ENCODE measurements around the gene PTPRB.

Gene PTPRB

DNA sequence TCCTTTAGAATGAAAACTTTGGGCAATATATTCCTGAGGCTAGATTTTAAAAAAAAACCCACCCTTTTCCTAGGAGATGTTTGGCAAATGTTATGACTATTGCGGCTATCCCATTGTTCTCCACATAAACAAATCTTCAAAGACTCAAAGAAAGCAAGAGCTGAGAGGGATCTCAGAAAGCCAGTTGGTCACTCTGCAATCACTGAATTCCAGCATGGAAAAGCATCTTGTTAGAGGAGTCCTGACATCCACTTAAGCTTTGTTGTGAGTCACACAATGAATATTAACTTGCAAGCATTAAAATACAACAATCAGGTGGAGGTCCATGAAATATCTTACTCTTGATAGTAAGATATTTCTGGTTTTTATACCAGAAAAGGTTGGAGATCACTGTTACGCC lies 11.0 kb upstream of the PTPRB start:
- Mint-ChIP-seq H3K9me3 (no peaks in the 10 kb centered on the region), H3K27me3 (ENCODE audit: low read depth, poor library complexity) (peaks cover 13% of the 10 kb centered on the region), H3K4me1 (peaks cover 7% of the 10 kb centered on the region), H3K27ac (no peak overlapping the region), H3K4me3 (no peak overlapping the region), H3K36me3 (ENCODE audit: low read depth) (no peaks in the 10 kb centered on the region)
- DNase-seq, result no peak
- TF ChIP-seq CTCF (IDR thresholded peaks at IDR 0.05), result no peak

GRCh38 chr12:70646850-70647249 lies 9.6 kb upstream of the PTPRB start:
- H3K27me3 Mint-ChIP-seq (ENCODE audit: low read depth, poor library complexity), result peaks cover 7% of the 10 kb centered on the region
- H3K4me3 Mint-ChIP-seq, result no peak overlapping the region
- H3K27ac Mint-ChIP-seq, result no peak overlapping the region
- no peaks in the 10 kb centered on the region for H3K36me3 Mint-ChIP-seq (ENCODE audit: low read depth)
- H3K9me3 Mint-ChIP-seq, result no peaks in the 10 kb centered on the region
- no peak for TF ChIP-seq CTCF (IDR thresholded peaks at IDR 0.05)
- DNase-seq, result no peak
- no peaks in the 10 kb centered on the region for H3K4me1 Mint-ChIP-seq

GRCh38 chr12:70645494-70646317 lies 8.5 kb upstream of the PTPRB start:
- Mint-ChIP-seq H3K27ac (no peak overlapping the region), H3K9me3 (no peaks in the 10 kb centered on the region), H3K27me3 (ENCODE audit: low read depth, poor library complexity) (peaks cover 10% of the 10 kb centered on the region), H3K36me3 (ENCODE audit: low read depth) (no peaks in the 10 kb centered on the region), H3K4me3 (no peak overlapping the region), H3K4me1 (no peaks in the 10 kb centered on the region)
- no peak for TF ChIP-seq CTCF (IDR thresholded peaks at IDR 0.05)
- no peak for DNase-seq

DNA sequence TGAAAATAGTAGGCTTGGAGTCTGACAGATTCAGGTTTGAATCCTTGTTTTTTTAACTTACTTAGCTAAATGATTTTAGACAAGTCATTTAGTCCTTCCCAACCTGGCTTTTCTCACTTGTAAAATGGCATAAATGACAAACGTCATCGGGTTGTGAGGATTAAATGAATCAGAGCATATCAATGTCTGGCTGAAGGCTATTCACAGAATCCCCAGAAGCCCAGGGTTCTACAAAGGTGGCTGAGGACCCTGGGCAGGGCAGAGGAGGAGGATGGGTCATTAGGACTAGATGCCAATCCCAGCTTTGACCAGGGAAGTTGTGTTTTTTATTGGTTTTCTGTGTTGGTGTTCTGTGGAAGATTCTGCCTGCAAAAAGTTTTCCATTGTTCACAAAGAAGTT lies 7.6 kb upstream of the PTPRB start:
- H3K27me3 Mint-ChIP-seq (ENCODE audit: low read depth, poor library complexity), result peaks cover 10% of the 10 kb centered on the region
- H3K9me3 Mint-ChIP-seq, result no peaks in the 10 kb centered on the region
- no peaks in the 10 kb centered on the region for H3K36me3 Mint-ChIP-seq (ENCODE audit: low read depth)
- DNase-seq, result no peak
- no peaks in the 10 kb centered on the region for H3K4me1 Mint-ChIP-seq
- H3K27ac Mint-ChIP-seq, result no peak overlapping the region
- no peak overlapping the region for H3K4me3 Mint-ChIP-seq
- no peak for TF ChIP-seq CTCF (IDR thresholded peaks at IDR 0.05)

DNA sequence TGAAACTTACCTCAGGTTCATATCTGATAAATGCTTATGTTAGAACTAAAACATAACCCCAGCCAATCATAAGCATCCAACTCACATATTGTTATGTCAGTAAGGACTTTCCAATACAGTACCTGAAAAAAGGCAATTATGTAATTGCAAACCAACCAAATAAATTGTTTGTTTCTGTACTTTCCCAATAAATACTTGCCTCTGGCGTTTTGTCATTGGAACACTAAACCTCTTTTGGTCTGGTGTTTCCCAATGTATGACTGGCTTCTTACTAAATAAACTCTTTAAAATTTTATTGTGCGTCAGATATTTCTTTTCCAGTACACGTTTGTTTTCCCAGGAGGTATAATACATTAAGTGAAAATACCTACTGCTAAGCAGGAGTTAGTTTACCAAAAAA lies 6.7 kb upstream of the PTPRB start:
- no peak overlapping the region for H3K27ac Mint-ChIP-seq
- peaks cover 10% of the 10 kb centered on the region for H3K27me3 Mint-ChIP-seq (ENCODE audit: low read depth, poor library complexity)
- no peaks in the 10 kb centered on the region for H3K9me3 Mint-ChIP-seq
- H3K4me3 Mint-ChIP-seq, result no peak overlapping the region
- no peaks in the 10 kb centered on the region for H3K36me3 Mint-ChIP-seq (ENCODE audit: low read depth)
- H3K4me1 Mint-ChIP-seq, result no peaks in the 10 kb centered on the region
- no peak for DNase-seq
- no peak for TF ChIP-seq CTCF (IDR thresholded peaks at IDR 0.05)

GRCh38 chr12:70641691-70642090 lies 4.5 kb upstream of the PTPRB start:
- no peaks in the 10 kb centered on the region for H3K36me3 Mint-ChIP-seq (ENCODE audit: low read depth)
- H3K27ac Mint-ChIP-seq, result no peak overlapping the region
- TF ChIP-seq CTCF (IDR thresholded peaks at IDR 0.05), result no peak
- H3K9me3 Mint-ChIP-seq, result no peaks in the 10 kb centered on the region
- H3K4me1 Mint-ChIP-seq, result no peaks in the 10 kb centered on the region
- no peak overlapping the region for H3K4me3 Mint-ChIP-seq
- no peak for DNase-seq
- peaks cover 19% of the 10 kb centered on the region for H3K27me3 Mint-ChIP-seq (ENCODE audit: low read depth, poor library complexity)

All from nephron progenitor cell (in vitro differentiated cells).